Measurements from ENCODE around the gene ALLC. TPM values are rescaled to one million over a fixed set of nuclear protein-coding genes. Genes with fewer than 3 reads are reported as not detected.
"Not testable (repeated sequence)": the region's sequence is repeated elsewhere in the genome, so short reads cannot be mapped to it uniquely, and the experiment has no call there.

Gene ALLC
- total and polyA plus RNA-seq, 11 donors = not detected

GRCh38 chr2:3610881-3611505 lies 47.0 kb upstream of the ALLC start:
- no peak overlapping the region for H3K27ac ChIP-seq
- no peak overlapping the region for H3K4me3 ChIP-seq
- intact Hi-C loops (cut with DNase I) = no loop called here
- 57 to 79% (median 67%) methylated on average over 23 of the region's 23 CpGs for WGBS, 4 donors
- H3K9me3 ChIP-seq = peaks cover 0 to 15% (median 2%) of the 10 kb centered on the region in 12 donors
- no peaks in the 10 kb centered on the region for H3K27me3 ChIP-seq
- no peak for DNase-seq
- H3K36me3 ChIP-seq = no peaks in the 10 kb centered on the region
- TF ChIP-seq POLR2A (IDR thresholded peaks at IDR 0.05) = no peak
- no peak for TF ChIP-seq CTCF (IDR thresholded peaks at IDR 0.05)
- no peak for ATAC-seq
- no peaks in the 10 kb centered on the region for H3K4me1 ChIP-seq

- Histone ChIP-seq H3K27me3 (no peaks in the 10 kb centered on the region), H3K4me3 (no peak overlapping the region), H3K36me3 (no peaks in the 10 kb centered on the region), H3K27ac (no peak overlapping the region), H3K9me3 (peaks cover 0 to 15% (median 2%) of the 10 kb centered on the region in 12 donors), H3K4me1 (no peaks in the 10 kb centered on the region)
- TF ChIP-seq CTCF (IDR thresholded peaks at IDR 0.05) (no peak), POLR2A (IDR thresholded peaks at IDR 0.05) (no peak)
- intact Hi-C loops (cut with DNase I) = no loop called here
- no peak for ATAC-seq
- 80 to 88% (median 84%) methylated on average over 10 to 11 of the region's 11 CpGs for WGBS, 4 donors
- no peak for DNase-seq
Measured at GRCh38 chr2:3611589-3611988, 46.4 kb upstream of the ALLC start.

GRCh38 chr2:3612639-3613523 lies 45.1 kb upstream of the ALLC start:
- no peak overlapping the region for H3K27ac ChIP-seq
- no peaks in the 10 kb centered on the region for H3K36me3 ChIP-seq
- TF ChIP-seq POLR2A (IDR thresholded peaks at IDR 0.05) (no peak), CTCF (IDR thresholded peaks at IDR 0.05) (no peak)
- ATAC-seq (peak in 1 of 4 donors; percentile 34), DNase-seq (no peak)
- no peaks in the 10 kb centered on the region for H3K4me1 ChIP-seq
- WGBS, 4 donors = 87 to 92% (median 90%) methylated on average over 25 to 29 of the region's 29 CpGs
- intact Hi-C loops (cut with DNase I) = no loop called here
- no peaks in the 10 kb centered on the region for H3K27me3 ChIP-seq
- H3K4me3 ChIP-seq = no peak overlapping the region
- H3K9me3 ChIP-seq = peaks cover 0 to 15% (median 2%) of the 10 kb centered on the region in 12 donors

GRCh38 chr2:3613524-3613905 lies 44.5 kb upstream of the ALLC start:
- intact Hi-C loops (cut with DNase I) = no loop called here
- TF ChIP-seq POLR2A (IDR thresholded peaks at IDR 0.05) (no peak), CTCF (IDR thresholded peaks at IDR 0.05) (no peak)
- Histone ChIP-seq H3K36me3 (no peaks in the 10 kb centered on the region), H3K27ac (no peak overlapping the region), H3K4me1 (no peaks in the 10 kb centered on the region), H3K27me3 (no peaks in the 10 kb centered on the region), H3K9me3 (peaks cover 0 to 15% (median 2%) of the 10 kb centered on the region in 12 donors), H3K4me3 (no peak overlapping the region)
- WGBS, 4 donors = 92 to 95% (median 93%) methylated on average over 12 of the region's 12 CpGs
- DNase-seq (no peak), ATAC-seq (no peak)

- peaks cover 0 to 15% (median 2%) of the 10 kb centered on the region in 12 donors for H3K9me3 ChIP-seq
- ATAC-seq; H3K36me3 ChIP-seq; H3K27me3 ChIP-seq; H3K4me1 ChIP-seq; DNase-seq; H3K27ac ChIP-seq; intact Hi-C loops (cut with DNase I); H3K4me3 ChIP-seq: not testable (repeated sequence)
- WGBS, 4 donors = 62 to 89% (median 81%) methylated on average over 2 of the region's 2 CpGs
Measured at GRCh38 chr2:3614743-3615142, 43.3 kb upstream of the ALLC start.

GRCh38 chr2:3615541-3616200 lies 42.3 kb upstream of the ALLC start:
- H3K27me3 ChIP-seq; intact Hi-C loops (cut with DNase I); H3K36me3 ChIP-seq; ATAC-seq; H3K4me3 ChIP-seq; H3K27ac ChIP-seq; H3K4me1 ChIP-seq: not testable (repeated sequence)
- WGBS, 4 donors = 95 to 96% (median 96%) methylated on average over 13 to 46 of the region's 46 CpGs
- DNase-seq = peak in 1 of 5 donors; percentile 9
- peaks cover 0 to 15% (median 2%) of the 10 kb centered on the region in 12 donors for H3K9me3 ChIP-seq
